ENCODE data around the gene CD300A.

The CD300A gene

DNA sequence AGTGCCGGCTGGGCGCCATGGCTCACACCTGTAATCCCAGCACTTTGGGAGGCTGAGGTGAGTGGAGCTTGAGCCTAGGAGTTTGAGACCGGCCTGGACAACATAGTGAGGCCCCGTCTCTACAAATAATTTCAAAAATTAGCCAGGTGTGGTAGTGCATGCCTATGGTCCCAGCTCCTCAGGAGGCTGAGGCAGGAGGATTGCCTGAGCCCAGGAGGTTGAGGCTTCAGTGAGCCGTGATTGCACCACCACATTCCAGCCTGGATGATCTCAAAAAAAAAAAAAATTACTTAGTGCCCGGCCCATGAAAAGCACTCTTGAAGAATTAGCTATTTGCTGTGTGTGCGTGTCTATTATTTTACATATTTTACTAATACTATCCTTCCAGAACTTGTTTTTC, 24.9 kb upstream of the CD300A start:
- no peak for DNase-seq

DNA sequence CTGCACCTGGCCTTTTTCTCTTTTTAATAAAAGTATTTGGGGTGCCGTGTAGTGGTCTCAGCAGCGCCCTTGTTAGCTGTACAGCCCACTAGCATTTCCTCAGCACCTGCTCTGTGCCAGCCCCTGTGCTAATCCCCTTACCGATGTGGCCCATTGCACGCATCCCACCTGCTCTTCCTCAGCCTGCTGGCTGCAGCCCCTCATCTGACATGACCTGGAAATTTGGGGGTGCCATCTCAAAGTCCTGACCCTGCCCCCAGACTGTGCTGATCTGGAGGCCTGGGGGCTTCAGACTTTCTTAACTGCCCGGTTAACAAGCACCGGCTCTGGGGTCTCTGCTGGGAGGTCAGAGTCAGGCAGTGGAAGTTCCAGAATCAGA, 24.2 kb upstream of the CD300A start:
- DNase-seq: no peak

DNA sequence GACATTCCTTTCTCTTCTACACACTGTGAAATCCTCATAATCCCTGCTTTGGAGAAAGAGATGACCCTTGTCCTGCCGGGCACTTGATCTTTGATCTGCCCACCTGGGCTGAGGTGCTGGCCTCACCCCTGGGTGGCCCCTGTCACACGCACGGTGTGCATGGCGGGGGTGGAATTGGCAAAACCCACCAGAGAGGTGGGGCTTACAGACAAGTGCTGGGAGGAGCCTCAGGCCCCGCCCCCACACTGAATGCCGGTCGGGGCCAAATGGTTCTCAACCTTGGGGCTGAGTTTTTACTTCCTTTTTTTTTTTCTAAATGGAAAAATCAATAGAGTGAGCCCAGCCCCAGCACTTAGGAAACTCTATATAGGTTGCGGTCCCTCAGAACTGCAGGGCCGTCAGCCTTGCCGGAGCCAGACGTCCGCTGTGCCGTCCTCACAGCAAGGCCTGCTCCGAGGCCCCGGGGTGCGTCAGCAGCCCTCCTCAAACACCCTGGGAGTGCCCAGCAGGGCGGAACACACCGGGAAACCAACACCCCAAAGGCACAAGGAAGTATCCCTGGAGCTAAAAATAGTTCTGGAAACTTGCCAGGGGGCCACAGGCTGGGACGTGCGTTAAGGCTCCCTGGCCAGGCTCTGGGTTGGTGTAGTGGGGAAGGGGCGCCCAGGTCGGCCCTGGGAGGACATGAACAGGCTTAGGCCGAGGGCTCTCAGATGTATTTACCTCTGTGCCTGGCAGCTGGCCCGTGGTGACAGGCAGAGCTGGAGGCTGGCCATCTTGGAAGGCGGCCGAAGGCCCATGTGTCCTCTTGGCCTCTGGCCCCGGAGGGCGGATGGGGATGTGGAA, 23.5 kb upstream of the CD300A start:
- DNase-seq: no peak

DNA sequence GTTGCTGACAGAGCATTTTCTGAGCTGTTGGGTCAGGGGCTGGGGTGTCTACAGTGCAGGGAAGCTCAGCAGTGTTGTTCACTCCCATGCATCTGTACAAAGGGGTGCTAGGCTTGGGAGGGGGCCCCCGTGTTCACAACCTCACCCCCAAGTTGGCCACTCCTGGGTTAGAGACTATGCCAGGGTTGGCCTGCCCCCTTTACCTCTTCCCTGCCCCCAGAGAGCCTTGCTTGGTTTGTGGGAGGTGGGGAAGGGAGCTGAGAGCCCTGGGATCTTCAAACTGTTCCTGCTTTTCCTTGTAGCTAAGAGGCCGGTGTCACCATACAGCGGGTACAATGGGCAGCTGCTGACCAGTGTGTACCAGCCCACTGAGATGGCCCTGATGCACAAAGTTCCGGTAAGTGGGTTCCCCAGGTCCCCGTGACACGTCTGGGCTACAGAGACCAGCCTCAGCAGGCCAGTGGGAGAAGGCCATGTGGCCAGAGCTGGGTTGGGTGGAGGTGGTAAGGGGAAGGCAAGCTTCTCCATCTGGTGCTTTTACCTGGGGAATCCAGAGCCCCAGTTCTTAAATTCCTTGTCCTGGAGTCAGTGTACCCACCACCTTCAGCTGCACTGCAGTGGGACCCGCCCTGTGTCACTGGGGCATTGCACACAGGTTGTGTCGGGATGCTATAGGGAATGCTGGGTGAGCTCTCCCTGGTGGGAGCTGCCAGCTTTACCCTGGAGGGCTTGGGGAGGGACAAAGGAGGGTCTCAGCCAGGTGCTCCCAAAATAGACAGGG, 22.7 kb upstream of the CD300A start:
- no peak for DNase-seq

DNA sequence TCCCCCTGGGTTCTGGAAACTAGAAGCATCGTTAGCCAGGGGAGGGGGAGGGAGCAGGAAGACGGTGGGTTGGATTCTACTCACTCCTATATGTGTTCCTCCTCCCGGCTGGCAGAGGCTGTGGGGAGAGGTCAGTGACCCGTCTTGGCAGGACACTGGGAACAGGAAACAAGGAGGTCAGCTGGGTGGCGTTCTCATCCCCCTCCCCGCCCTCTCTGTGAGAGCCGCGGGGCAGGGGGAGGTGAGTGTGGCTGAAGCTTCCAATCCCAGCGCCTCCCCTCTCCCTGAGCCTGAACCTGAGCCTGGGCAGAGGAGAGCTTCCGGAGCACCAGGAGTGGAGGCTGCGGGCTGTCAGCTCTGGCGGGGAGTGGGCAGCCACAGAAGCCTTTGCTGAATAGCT, 22.0 kb upstream of the CD300A start:
- no peak for DNase-seq

DNA sequence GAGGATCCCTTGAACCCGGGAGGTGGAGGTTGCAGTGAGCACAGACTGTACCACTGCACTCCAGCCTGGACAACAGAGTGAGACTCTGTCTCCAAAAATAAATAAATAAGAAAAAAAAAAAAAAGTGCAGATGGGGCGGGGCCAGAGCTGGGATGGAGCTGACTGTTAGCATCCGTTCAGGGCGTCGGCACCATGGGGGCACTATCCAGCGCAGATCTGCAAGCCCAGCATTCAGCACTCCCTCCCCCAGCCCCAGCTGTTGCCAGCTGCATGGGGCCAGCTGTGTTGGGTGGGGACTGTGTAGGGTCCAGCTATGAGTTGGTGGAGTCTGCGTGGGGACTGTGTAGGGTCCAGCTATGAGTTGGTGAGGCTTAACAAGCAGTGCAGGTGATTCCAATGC, 21.3 kb upstream of the CD300A start:
- no peak for DNase-seq

DNA sequence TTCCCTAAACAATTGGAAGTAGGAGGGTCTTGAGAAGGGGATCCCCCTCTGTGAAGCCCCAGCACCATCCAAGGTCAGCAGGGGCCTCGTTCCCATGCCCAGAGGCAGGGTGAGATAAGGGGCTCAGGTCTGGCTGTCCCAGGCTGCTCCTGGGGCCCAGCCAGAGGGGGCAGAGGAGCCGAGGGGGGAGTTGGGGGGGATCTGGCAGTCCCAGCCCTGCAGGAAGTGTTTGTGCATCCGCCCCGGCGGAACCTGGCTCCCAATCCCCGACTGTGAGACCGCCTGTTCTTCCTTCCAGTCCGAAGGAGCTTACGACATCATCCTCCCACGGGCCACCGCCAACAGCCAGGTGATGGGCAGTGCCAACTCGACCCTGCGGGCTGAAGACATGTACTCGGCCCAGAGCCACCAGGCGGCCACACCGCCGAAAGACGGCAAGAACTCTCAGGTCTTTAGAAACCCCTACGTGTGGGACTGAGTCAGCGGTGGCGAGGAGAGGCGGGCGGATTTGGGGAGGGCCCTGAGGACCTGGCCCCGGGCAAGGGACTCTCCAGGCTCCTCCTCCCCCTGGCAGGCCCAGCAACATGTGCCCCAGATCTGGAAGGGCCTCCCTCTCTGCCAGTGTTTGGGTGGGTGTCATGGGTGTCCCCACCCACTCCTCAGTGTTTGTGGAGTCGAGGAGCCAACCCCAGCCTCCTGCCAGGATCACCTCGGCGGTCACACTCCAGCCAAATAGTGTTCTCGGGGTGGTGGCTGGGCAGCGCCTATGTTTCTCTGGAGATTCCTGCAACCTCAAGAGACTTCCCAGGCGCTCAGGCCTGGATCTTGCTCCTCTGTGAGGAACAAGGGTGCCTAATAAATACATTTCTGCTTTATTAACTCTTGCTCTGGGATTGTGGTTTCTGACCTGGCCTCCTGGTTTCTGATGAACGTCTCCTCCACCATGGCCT, 19.6 kb upstream of the CD300A start:
- DNase-seq: no peak

DNA sequence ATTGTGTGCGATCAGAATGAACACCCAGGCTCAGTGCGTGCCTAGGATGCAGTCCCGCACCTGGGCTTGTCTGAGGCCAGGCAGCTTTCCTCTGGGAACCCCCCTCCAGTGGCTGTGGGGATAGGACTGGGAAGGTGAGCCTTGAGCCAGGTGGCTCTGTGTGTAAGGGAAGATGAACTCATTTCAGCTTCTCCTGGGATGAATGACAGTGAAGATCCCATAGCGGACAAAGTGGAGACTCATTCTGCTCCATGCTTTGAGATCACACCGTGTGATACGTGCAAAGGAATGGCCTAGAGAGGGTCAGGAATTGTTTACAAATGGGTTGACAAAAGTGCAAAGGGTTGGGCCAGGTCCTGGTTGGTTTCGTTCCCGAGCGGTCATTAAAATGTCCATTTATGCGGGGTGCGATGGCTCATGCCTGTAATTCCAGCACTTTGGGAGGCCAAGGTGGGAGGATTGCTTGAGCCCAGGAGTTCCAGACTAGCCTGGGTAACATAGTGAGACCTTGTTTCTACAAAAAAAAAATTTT, 18.7 kb upstream of the CD300A start:
- no peak for DNase-seq

DNA sequence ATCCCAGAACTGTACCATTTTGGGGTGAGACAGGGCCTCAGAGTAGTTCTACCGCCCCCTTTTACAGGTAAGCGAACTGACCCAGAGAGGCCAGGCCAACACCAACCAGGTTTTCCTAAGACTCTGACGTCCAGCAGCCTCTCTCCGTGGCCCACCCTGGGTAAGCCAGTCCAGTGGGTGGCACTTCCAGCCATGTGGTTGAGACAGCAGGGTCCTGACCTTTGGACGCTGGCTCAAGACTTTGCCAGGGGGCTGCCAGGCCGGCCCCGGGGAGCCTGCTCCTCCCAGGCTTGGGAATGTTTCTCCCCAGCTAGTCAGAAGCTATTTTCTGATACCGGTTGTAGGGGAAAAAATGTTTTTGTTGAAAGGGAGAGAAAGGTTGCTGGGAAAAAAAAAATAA, 17.7 kb upstream of the CD300A start:
- no peak for DNase-seq

DNA sequence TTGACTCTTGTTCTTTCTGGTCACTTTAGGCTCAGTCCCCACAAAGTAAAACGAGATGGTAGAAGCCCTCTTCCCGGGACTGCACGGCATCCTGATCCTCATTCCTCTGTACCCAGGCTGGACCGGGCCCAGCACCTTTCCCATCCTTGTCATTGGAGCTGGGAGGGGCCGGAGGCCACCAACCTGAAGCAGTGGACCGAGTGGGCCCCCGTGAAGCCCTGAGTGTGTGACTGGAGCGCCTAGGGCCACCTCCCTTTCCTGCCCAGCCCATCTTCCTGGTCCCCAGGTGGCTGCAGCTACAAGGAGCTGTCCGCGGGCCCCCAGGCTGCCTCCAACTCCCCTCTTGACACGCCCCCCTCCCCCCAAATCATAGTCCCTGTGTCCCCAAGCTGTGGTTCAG, 17.1 kb upstream of the CD300A start:
- DNase-seq: no peak

DNA sequence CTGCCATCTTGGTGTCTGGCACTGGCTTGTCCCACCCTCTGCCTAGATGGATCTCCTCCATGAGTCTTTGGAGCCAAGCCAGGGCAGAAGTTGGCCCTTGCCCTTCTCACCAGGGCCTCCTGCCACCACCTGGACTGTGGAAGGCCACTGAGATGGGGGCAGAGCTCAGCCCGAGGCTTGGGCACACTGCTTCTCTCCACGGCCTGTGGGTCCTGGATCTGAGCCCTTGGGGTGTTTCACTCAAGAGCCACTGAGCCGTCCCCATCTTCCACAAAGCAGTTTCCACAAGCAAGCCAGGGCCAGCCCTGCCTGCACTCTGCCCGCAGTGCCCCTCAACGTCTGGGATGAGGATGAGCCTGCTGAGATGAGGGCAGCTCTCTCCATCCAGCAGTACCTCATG, 16.7 kb upstream of the CD300A start:
- no peak for DNase-seq

DNA sequence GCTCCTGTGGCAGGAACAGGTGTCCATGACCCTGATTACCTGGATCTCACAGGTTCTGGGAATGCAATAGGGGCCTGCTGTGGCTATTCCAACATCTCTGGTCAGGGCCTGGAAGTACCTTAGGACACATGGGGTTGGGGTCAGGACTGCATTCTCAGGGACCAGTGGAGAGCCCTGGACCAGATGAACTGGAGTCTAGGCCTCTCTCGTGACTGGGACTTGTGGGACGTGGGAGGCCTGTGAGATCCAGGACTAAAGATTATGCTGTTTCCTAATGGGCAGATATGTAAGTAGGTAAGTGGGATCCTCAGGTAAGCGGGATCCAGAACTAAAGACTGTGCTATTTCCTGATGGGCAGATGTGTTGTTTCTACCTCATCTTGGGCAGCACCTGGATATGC, 16.2 kb upstream of the CD300A start:
- no peak for DNase-seq

DNA sequence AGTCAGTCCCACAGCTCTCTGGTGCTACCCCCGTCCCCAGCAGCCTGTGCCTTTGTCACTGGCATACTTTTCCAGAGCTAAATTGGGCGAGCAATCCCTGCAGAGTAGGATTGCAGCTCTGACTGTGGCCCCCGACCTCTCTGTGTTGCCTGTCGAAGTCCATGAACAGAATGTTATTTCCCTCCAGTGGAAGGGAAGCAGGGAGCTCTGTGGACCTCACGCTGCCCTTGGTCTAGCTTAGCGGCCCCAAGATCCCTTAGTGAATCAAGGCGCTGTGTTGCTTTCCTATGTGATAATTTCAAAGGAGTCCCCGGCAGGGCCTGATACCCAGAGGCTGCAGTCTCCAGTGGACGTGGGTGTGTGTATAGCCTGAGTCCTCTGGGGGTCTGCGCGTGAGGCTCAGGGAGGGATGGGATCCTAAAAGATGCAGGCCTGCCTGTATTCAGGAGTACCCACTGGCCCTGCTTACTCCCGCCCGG, 15.5 kb upstream of the CD300A start:
- DNase-seq: no peak

DNA sequence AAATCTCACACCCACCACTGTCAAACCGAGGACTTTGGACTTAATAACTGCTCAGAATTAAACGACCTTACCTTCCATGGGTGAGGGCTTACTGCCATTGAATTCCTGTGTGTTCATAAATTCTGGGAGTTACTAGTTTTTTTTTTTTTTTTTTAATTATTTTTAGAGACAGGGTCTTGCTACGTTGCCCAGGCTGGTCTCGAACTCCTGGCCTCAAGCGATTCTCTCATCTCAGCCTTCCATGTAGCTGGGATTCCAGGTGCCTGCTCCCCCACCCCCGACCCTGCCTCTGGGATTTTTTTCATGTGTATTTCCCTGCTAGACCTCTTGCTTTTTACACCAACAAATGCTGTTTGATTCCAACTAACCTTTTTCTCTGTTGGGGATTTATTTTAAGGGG, 14.9 kb upstream of the CD300A start:
- DNase-seq: no peak

DNA sequence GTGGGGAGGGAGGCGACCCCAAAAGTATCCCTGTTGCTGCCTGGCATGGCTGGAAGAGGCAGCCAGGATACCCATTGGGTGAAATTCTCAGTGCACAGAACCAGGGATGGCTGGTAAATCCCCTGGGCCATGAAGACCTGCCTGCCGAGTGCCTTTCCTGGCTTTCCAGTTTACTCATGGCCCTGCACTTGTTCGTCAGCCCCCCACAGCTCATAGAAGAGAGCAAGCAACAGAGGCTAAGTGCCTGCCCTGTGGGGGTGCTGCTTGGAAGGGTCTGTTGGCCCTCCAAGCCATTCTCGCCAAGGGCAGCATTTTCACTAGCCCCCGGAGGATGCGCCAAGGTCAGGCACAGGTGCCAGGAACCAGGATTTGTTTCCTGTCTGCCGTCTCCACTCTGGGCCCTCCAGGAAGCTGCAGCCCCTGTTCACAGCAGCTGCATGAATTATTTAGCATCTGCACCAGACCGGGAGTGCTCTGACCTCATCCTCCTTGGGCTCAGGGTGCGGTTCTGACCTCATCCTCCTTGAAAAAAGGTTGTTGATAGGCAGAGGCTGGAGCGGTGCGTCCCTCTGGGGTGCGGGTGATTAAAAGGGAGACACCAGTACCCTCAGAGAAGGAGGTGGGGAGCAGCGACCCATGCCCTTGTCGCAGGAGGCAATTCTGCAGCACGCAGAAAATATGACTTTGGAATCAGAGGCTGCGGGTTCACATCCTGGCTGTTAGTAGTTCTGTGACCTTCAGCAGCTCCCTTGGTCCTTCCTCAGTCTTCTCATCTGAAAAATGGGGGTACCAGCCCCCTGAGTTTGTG, 14.2 kb upstream of the CD300A start:
- peak in 1 of 5 donors; percentile 36 for DNase-seq

DNA sequence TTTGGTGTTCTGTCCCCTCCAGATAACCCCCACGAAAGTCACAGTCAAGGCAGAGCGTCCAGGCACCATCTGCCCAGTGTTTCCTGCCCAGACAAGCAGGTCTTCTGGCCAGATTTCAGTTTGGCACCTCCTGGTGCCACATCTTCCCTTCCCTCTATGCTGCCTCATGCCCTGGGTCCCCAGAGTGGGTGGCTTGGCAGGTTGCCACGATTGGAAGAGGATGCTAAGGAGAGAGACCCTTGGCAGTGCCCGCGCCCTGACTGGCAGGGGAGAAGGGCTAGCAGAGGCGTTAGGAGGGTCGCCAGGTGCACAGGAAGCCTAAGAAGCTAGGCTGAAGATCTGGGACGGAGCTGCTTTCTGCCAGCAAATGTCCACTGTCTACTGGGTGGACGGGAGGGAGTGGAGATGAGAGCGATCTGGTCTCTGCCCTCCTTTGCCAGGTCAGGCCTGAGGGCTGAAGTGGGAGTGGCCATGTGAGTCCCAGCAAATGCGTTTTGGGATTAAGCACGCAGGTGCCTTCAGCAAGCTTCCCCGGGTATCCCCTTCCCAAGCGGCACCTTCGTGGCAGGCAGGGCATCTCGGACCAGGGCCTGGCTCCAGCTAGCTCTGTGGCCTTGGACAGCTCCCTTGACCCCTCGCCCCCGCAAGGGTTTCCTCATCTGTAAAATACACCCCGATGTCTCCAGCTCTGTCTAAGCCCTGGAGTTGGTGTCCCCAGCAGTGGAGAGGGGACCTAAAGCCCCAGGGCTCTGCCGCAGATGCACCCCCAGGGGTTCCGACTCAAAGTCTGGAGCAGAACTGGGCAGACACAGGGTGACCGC, 13.4 kb upstream of the CD300A start:
- DNase-seq: no peak

DNA sequence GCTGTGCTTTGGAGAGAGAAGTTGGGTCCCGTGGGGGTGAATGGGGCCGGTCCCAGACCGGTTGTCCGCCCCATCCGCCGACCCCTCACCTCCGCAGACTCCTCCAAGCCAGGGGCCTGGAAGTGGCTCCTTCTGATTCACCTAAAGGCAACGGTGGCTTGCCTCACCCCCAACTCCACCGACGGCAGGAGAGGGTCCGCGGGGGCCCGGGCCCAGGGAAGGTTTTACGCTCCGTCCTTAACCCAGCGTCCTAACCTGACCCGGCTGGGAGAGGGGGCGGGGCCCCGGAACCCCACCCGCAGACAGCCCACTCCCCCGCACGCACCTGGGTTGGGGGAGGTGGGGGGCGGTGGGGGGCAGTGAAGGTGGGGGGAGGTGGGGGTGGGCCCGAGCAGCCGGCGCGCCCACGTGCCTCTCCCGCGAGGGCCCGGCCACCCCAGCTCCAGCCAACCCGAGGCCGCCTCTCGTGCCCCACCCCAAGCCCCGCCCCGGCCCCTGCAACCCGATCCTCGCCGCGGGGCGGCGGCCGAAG, 12.7 kb upstream of the CD300A start:
- peak in 4 of 5 donors; percentile 53 to 82 (median 62) for DNase-seq

DNA sequence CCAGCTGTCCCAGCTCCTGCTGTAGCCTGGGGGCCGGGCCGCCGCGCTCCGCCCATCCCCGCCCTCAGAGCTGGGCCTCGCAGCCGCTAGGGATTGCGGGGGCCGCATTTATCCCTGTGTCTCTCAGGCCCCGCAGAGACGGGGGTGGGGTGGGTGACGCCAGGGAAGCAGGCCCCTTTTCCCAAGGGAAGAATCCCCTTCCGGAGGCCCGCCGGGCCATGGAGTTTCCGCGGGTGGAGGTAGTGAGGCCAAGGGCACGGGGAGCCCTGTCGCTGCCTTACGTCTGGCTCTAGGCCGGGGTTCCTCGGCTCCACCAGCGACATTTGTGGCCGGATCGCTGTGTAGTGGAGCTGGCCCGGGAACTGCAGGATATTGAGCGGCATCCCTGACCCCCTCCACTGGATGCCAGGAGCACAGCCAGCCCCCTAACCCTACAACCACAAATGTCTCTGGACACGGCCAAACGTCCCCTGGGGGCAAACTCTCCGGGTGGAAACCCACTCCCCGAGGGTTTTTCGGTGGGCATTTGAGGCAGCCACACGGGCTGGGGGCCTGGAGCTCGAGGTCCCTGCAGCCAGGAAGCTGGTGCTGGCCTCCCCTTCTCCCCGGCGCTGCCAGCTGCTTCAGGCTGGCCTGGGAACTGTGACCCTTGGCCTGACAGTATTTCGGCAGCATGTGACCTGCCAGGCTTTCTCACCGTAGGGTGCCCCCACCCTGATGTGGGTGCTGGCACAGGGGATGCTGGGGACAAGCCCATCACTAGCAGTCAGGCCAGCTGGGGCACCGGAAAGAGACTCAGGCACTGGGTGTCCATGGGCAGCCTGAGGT, 12.0 kb upstream of the CD300A start:
- DNase-seq: peak in 2 of 5 donors; percentile 25 to 62

DNA sequence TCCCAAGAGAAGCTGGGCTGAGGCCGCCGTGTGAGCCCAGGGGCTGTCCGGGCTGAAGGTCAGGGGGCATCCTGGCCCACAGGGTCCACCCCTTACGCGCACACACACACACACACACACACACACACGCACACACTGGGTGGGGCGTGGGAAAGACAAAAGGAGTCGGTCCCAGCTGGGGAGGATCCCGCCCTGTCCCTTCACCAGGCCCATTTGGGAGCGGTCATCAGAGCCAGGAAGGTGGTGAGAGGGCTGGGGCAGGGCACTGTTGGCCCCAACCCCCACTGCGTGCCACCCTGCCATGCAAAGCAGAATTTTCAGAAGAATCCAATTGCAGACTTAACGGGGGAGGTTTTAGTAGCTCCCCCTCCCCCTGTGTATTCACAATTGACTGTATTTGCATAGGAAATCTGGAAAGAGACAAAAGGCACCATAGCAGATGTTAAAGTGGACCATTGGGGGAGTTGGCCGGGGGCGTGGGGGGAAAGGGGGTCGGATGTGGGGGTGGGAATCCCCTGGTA, 11.3 kb upstream of the CD300A start:
- no peak for DNase-seq
